Bone marrow (tissue), 2 donors: Measurements from ENCODE around the gene LYPLAL1.

Experiments
- DNase-seq, 2 donors: peaks; one replicate each; lab custom pipeline; 2025; lab: John Stamatoyannopoulos, UW

The LYPLAL1 gene

DNA sequence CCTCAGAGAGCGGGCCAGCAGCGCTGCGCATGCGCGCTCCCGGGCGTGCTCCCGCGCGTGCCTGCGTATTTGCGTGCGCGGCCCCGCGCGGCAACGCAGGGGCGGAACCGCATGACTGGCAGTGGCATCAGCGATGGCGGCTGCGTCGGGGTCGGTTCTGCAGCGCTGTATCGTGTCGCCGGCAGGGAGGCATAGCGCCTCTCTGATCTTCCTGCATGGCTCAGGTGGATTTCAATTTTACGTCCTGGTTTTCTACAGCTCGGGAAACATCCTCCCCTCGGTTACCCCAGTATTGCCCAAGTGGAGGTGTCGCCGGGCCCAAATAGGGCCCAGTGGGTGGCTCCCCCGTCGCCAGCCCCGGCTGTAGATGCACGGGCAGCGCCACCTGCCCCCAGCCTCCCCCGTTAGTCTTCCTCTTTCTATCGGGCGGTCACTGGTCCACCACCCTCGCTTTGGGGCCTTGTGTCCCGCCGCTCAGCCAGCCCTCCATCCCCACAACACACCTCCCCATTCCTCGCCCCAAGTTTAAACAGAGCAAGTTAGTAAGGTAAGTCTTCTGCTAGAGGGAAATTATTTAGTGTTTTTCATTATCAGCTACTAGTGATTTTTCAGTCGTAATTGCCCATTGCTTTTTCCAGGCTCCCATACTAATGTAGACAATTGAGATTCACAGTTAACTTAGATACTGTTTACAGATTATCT is at the start of gene LYPLAL1:
Gene LYPLAL1 (plus strand): TSS at position 121 of the 702 bp plus-strand sequence. CDS start 13 bp downstream, at position 134.
- peak; percentile 75 to 82 for DNase-seq

DNA sequence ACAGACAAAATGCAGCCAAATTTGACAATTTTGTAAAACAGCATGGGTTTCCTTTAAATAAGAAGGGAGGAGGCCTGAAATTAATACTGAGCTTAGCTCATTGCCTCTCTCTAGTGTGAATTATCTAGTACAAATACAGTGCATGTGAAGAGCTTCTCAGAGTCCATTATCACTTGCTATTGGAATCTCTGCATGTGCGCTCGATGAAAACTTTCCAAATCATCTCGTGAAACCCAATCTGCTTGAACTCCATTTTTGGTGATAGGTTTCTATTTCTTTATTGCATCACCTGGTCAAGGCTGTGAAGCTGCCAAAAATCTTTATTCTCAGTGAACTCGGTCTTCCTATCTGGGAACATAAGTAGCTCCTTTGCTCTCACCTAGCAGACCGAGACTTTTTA is 49.5 kb upstream of the LYPLAL1 start:
- DNase-seq, result no peak

DNA sequence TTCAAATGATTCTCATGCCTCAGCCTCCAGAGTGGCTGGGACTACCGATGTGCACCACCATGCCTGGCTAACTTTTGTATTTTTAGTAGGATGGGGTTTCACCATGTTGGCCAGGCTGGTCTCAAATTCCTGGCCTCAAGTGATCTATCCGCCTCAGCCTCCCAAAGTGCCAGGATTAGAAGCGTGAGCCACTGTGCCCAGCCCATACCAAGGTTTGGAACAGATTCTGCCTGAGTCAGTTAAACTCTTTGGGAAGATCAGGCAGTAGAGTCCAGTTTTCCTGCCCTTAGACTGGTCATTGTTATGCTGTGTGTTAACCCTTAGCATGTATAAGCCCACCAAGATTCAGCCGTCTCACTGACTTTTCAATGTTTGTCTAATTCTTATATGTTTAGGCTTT is 48.3 kb upstream of the LYPLAL1 start:
- DNase-seq, result no peak

DNA sequence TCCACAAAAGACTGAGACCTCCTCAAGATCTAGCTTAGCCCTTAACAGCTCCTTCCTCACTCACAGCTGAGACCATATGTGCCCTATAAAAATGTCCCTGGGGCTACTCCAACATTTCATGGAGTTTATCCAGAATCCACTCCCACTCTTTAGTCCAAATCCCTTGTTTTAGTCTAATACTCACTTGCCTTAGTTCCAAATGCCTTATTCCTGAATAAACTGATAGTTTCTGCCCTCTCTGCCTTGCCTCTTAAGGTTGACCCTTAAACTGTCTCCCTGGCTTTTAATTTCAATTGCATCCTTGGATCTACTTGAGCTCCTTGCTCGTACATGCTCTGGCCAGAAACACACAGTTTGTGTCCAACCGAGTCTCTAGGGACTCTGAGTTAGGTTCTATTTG is 47.3 kb upstream of the LYPLAL1 start:
- DNase-seq, result no peak

DNA sequence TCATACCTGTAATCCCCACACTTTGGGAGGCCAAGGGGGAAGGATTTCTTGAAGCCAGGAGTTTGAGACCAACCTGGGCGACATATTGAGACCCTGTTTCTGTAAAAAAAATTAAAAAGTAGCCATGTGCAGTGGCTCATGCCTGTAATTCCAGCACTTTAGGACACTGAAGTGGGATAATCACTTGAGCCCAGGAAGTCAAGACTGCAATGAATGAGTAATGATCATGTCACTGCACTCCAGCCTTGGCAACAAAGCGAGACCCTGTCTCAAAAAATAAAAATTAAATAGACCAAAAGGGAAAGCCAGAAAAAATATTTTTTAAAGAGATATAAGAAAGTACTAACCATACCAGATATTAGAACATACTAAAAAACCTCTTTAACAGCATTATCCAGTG is 44.7 kb upstream of the LYPLAL1 start:
- no peak for DNase-seq

DNA sequence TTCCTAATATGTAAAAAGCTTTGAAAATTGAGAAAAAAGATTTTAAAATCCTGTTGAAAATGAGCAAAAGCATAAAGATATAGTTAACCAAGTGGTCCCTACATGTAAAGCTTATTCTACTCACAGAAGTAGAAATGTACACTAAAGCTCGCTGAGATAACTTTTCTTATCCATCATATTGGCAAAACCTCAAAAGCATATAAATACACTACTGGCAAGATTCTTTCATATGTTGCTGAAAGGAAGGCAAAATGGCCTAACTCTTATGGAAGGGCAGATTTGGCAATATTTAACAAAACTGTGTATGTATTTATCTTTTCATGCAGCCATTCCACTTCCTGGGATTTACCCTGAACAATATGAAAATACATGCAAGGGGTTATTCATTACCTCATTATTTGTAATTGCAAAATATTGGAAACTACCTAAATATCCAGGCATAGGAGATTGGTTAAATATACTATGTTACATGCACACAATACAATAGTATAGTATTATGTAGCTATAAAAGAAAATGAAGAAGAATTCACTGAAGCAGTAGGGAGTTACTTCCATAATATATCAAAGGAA is 43.2 kb upstream of the LYPLAL1 start:
- no peak for DNase-seq

DNA sequence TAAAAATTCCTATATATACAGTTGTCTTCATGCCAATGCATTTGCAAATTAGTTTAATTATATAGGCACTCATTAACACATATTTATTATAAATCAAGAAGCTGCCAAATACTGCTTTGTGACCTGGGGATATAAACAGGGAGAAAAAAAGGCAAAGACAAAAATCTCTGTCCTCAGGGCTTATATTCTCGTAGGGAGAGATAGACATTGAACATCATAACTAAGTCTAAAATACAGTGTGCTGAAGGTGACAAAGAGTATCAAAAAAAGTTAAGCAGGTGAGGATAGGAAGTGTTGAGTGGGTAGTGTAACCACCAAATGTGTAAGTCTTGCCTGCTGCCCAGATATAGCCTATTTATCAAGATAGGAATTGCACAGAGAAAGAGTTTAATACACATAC is 40.7 kb upstream of the LYPLAL1 start:
- DNase-seq, result no peak

DNA sequence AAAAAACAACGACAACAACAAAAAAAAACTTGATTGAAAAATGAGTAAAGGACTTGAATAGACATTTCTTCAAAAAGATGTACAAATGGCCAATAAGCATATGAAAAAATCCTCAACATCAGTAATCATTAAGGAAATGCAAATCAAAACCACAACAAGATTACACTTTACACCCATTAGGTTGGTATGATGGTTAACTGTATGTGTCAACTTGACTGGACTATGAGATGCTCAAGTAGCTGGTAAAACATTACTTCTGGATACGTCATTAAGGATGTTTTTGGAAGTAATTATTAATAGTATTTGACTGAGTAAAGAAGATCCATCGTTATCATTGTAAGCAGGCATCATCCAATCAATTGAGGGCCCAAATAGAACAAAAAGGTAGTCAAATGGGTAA is 34.9 kb upstream of the LYPLAL1 start:
- no peak for DNase-seq

DNA sequence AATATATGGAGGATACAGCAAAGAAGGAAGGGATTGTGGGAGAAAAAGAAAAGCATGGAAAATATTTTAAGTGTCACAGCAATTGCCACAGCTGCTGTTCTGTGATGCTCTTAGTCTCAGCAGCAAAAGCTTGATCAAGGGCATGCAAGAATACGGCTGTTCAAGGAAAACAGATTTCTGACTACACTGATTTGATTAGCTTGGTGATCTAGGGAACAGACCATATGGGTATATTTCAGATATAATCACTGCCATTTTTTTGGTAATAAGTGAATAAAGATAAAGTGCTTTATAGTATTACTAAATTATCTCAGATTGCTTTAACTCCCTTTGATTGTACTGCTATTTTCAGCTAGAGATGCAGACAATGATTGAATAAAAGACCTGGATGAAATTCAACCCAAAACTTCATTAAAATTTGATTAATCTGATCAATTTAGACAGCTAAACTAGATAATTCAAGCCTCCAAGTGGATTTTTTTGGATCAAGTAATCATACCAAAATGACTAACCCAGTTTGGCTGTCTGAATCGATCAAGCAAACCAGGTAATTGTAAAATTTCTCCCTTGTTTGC is 33.3 kb upstream of the LYPLAL1 start:
- no peak for DNase-seq

DNA sequence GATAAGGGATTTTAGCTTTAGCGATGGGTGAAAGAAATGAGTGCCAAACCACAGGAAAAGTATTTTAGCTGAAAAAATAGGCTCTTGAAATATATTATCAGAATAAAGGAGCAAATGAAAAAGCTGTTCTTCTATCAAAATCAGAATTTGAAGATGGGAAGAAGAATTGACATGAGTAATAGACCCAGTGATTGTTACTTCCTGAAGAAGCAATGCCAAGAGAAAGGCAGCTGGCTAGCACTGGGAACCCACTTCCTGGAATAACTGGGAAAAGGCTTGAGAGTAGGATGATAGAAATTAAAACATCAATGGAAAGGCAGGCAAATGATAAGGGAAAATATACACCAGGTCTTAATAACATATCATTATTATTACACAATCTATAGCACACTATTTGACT is 29.9 kb upstream of the LYPLAL1 start:
- DNase-seq, result no peak

DNA sequence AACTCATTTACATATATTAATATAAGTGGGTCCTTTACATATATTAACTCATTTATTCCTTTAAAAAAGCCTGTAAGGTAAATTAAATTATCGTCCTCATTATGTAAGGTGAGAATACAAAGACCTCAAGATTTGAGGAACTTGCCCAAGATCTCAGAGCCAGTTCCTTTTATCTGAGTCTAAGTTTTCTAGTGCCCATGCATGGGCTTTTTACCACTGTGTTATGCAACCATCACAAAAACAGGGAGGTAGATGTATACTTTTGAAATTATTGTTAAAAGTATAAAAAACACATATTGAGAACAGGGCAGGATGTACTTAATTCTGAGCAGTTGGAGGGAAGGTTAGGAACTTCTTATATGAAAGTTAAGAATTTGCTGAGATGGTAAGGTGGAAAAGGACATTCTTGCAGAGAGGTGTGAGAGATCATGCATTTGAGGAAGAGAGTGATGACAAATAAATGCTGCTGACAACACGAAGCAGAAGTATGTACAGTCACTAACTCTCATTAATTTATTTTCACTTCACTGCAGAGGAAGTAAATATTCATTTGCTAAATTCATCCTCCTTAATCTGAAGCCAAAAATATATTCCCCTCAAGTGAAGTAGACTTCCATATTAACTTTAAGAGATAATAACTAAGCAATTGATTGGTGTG is 28.9 kb upstream of the LYPLAL1 start:
- no peak for DNase-seq

DNA sequence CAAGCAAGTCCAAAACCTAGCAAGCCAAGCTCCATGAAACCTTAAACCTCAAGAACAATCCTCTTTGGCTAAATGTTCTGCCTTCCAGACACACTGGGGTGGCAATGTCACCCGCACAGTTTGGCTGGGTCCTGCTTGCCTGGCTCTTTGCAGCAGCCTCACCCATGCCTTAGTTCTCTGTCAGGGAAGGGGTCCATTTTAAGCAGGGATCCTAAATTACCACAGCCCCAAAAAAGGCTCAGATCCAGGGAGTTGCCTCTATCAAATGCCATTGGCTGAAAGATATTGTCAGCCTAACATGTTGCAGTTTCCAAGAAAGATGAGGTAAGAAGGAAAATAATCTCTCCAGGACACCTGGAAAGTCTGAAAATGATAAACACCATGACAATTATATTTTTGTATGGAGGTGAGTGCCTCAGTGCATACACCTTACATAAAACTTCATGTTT is 26.1 kb upstream of the LYPLAL1 start:
- DNase-seq, result no peak

DNA sequence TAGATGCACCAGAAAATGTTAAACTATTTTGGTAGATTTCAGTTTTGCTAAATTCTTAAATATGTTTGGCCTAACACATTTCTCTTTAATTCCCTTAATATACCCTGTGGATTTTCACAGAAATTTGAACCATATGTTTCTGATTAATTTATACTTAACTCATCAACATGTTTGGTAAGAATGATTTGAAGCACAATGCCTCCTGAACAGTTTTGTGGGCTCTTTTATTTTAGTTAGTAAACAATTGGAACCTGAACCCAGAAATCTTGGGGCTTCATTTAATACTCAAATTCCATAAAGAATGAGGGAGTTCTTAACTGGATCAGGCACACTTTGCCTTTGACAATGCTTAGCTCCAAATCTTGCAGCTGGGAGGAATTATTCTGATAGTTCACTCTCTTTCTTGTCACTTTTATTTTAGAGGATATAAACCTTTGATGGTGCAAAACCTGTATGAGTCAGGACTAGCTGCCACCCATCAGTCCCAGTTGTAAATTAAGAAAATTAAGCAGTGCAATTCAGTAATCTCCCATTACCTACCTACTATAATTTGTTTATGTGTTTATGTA is 24.6 kb upstream of the LYPLAL1 start:
- DNase-seq, result no peak

DNA sequence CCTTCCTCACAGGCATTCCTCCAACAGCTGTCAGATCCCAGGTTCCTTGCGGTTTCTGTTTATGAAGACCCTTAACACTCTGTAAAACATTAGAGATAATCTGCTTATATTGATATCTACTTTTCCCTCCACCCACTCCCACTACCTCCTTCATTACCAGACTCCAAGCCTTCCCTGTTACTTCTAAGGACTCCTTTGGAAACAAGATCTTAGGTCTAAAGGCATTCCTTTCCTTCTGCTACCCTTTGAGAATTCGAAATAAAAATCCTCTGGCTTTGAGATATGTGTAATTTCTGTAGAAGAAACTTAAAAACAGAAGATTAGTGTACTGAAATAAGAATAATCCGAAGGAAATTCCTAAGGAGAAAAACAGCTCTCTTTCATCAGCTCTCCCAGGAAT is 23.7 kb upstream of the LYPLAL1 start:
- DNase-seq, result no peak

DNA sequence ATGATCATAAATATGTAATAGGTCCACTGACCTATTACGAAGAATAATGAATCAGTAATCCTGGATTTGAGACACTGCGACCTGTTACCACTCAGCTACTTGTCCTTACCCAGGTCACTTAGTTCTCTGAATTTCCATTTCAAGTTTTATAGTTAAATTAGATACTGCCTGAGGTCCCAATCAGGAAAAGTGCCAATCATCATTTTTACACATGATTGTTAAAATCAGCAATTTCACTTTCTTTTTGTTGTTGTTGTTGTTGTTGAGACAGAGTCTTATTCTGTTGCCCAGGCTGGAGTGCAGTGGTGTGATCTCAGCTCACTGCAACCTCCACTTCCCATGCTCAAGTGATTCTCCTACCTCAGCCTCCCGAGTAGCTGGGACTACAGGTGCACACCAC is 22.8 kb upstream of the LYPLAL1 start:
- DNase-seq, result no peak

DNA sequence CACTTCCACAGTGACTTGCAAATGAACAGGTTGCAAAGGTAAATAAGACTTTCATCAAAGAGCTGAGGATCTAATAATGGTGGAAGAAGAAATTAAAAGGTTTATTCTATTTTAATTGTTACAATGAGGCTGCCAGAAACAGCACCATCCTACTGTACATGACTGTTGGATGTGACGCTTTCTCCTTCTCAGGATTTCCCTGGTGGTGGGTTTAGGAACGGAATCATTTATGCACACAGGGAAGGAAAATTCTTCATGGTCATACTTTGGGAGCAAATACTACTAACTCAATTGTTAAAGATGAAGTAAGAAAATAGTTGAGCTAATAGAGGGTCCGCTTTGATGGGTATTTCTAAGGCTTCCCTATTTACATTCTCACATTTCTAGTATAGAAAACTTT is 22.2 kb upstream of the LYPLAL1 start:
- no peak for DNase-seq

DNA sequence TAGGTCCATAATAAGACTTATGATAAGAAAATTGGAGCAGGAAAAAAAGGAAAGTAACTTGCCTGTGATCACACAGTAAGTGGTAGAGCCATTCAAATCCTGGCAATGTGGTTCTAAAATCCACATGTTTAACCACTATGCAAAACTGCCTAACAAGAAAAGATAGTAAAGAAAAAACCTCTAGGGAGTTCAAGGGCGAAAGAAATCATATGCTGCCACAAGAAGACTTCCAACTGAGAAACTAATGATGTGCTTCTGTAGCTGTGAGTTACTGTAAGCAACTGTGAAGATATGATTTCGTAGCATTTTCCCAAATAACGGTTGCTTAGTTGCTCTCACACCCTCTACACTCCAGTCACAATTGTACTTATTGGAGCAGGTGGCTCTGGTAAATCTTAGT is 20.9 kb upstream of the LYPLAL1 start:
- DNase-seq, result no peak

DNA sequence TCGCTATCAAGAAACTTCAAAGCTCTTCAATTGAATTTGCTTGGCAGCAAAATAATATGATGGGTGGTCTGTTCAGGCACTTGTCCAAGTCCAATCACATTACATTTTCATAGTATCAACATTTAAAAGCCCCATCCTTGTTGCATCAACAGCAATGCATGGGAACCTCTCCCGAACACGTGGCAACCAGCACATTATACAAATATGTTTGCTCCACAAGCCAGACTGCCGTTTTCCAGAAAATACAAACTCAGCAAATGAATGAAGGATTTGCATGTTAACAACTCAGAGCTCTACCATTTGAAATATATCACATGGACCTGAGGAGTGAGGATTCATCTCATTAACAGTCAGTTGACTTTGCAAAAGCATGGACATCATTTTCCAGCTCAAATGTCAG is 20.0 kb upstream of the LYPLAL1 start:
- no peak for DNase-seq

DNA sequence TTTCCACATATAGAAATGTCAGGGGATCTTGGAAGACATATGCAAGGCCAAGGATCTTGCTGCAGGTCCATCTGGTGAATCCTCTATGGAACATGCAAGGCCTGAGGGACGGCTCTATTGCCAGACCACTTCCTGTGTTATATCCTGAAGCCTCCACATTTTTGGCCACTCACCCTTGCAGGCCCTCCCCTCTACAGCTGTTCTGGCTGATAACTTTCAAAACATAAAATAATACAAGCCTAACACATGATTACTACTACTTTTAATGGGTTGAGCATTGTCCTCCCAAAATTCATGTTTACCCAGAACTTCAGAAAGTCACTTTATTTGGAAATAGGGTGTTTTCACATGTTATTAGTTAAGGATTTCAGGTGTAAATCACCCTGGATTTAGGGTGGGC is 18.5 kb upstream of the LYPLAL1 start:
- DNase-seq, result no peak

DNA sequence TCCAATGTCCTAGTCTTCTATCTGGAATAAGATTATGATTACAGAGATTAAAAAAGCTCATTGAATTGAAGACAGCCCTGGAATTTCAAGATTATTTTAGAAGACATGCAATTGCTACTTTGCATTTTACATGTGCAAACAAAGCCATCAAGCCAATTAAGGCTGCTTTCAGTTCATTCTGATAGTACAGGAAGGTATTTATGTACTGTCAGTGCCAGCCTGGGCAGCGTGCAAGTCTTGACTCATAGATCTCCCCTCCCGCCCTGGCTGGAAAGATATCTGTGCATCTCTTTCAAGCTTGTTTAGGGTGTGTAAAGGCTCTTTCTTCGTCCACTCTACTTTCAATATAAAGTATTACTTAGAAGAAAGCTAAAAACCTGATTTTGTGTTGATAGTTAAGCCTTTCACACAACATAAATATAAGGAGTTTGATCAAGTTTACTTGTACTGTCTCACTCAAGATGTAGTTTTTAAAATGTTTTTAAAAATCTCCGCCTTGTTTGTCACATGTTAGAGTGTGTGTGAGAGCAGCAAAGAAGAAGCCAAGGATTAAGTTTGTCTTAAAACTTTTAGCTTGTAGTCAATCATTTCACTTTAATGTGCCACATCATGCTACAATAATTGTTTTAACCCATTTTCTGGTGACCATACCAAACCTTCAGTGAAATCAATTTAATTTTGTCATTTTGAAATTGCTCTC is 13.6 kb upstream of the LYPLAL1 start:
- no peak for DNase-seq

DNA sequence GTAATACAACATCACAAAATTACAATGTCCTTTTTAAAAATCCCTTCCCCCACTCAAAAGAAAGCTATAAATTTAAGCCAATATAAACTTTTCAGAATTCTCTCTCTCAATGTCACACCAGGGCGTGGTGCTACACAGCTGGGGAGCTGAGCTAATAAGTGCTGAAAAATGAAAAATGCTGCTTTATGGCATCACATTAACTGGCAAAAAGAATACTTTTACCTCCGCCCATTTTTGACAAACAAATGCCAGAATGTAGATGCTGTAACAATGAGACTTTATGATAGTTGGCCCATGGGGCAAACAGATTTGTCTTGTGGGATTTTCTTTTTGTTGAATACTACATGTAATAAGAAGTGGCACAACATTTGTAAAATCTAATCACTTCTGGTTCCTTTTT is 12.7 kb upstream of the LYPLAL1 start:
- no peak for DNase-seq

DNA sequence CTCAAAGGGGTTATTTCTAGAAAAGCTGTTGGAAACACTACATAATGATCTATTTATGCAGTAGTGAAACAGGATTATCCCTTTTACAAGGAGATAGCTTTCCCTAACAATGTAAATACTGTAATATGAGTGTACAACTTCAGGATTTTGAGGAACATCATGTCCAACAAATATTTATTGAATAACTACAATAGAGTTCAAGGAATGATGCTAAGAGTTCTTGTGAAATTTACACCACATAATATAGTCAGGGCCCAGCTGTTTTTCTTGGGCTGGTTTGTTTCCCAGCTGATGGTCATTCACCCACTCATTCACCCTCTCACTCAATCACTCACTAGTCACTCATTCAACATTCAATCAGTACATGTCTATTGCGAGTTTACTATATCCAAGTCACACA is 12.3 kb upstream of the LYPLAL1 start:
- DNase-seq, result no peak
